IMR-90 (cell line): Measurements from ENCODE around the gene PRKCA. TPM values are rescaled to one million over a fixed set of nuclear protein-coding genes. Genes with fewer than 3 reads are reported as not detected.

Experiments
- ATAC-seq: fragments of 200-7000 bp; cut with Tn5 transposase; 2 replicates; pipeline ENCODE4 v1.9.1; 2020; ENCODE audit warnings: low read depth, mild to moderate bottlenecking, moderate library complexity
- BruUV-seq: library from RNA; stranded (reverse); fragments of 400-500 nt; replicated peaks from 2 replicates; lab custom pipeline; 2021; lab: Mats Ljungman, UMichigan
- CTCF ChIA-PET: fragments of 300-600 bp; formaldehyde crosslinking; extraction: SDS; loops from one replicate; lab custom pipeline; 2021; ENCODE audit warnings: antibody characterized with exemption; lab: Yijun Ruan, JAX
- POLR2A ChIA-PET: fragments of 300-600 bp; sonication (Branson Sonifier 250); formaldehyde crosslinking; loops from one replicate; lab custom pipeline; 2022; ENCODE audit warnings: antibody characterized with exemption; ENCODE audit not compliant: unreplicated experiment; lab: Charles Lee
- DNase-seq: peaks from one replicate; pipeline ENCODE4 v3.0.0; 2013
- H2AFZ ChIP-seq: replicated peaks from 2 replicates; pipeline ENCODE3; 2013; ENCODE audit warnings: low read length, mild to moderate bottlenecking; ENCODE audit not compliant: poor library complexity
- H2AK5ac ChIP-seq: 2 replicates; pipeline ENCODE4 v1.6.1; 2013; ENCODE audit warnings: low read depth, low read length, inconsistent platforms
- H2AK9ac ChIP-seq: replicated peaks from 2 replicates; pipeline ENCODE3; 2013; ENCODE audit warnings: mild to moderate bottlenecking, low read depth, low read length, moderate library complexity; ENCODE audit not compliant: poor library complexity
- H2BK120ac ChIP-seq: 2 replicates; pipeline ENCODE4 v1.6.1; 2013; ENCODE audit warnings: low read depth, low read length, inconsistent platforms
- H2BK15ac ChIP-seq: 3 replicates; pipeline ENCODE4 v1.6.1; 2013; ENCODE audit warnings: low read depth, low read length, inconsistent platforms
- H2BK20ac ChIP-seq: 2 replicates; pipeline ENCODE4 v1.6.1; 2013; ENCODE audit warnings: low read depth, mild to moderate bottlenecking, inconsistent platforms, low read length, moderate library complexity
- H2BK5ac ChIP-seq: 2 replicates; pipeline ENCODE4 v1.6.1; 2013; ENCODE audit warnings: mild to moderate bottlenecking, low read depth, low read length, inconsistent platforms; ENCODE audit not compliant: poor library complexity, severe bottlenecking
- H3K14ac ChIP-seq: replicated peaks from 2 replicates; pipeline ENCODE4 v1.6.1; 2013; ENCODE audit warnings: low read depth, low read length, inconsistent platforms
- H3K18ac ChIP-seq: 2 replicates; pipeline ENCODE4 v1.6.1; 2013; ENCODE audit warnings: low read depth, low read length, control low read depth
- H3K23ac ChIP-seq: 2 replicates; pipeline ENCODE4 v1.6.1; 2013; ENCODE audit warnings: low read depth, low read length, inconsistent platforms
- H3K27ac ChIP-seq: 2 replicates; pipeline ENCODE4 v1.5.1; 2013; ENCODE audit warnings: mild to moderate bottlenecking, control low read depth, low read length; ENCODE audit not compliant: insufficient read depth
- H3K27me3 ChIP-seq: 2 replicates; pipeline ENCODE4 v1.6.1; 2013; ENCODE audit warnings: low read length; ENCODE audit not compliant: control insufficient read depth, insufficient read depth
- H3K36me3 ChIP-seq: 2 replicates; pipeline ENCODE4 v1.6.1; 2013; ENCODE audit warnings: low read length, mixed read lengths; ENCODE audit not compliant: control insufficient read depth, insufficient read depth
- H3K4ac ChIP-seq: 2 replicates; pipeline ENCODE4 v1.6.1; 2013; ENCODE audit warnings: low read depth, low read length, inconsistent platforms
- H3K4me1 ChIP-seq: 2 replicates; pipeline ENCODE4 v1.6.1; 2013; ENCODE audit warnings: low read length, mixed read lengths; ENCODE audit not compliant: control insufficient read depth, insufficient read depth
- H3K4me2 ChIP-seq: 2 replicates; pipeline ENCODE4 v1.6.1; 2013; ENCODE audit warnings: low read depth, mild to moderate bottlenecking, control low read depth, low read length, moderate library complexity
- H3K4me3 ChIP-seq: 2 replicates; pipeline ENCODE4 v1.5.1; 2013; ENCODE audit warnings: low read depth, mild to moderate bottlenecking, control low read depth, low read length, moderate library complexity; ENCODE audit not compliant: insufficient read depth
- H3K56ac ChIP-seq: 2 replicates; pipeline ENCODE4 v1.6.1; 2013; ENCODE audit warnings: low read length, inconsistent platforms; ENCODE audit not compliant: insufficient read depth; ENCODE audit errors: extremely low read depth
- H3K79me1 ChIP-seq, 2 experiments: 2 replicates each; pipeline ENCODE4 v1.6.1; 2013; ENCODE audit warnings: low read length in 2 of 2, inconsistent platforms in 1 of 2, low read depth in 1 of 2
- H3K9ac ChIP-seq: 2 replicates; pipeline ENCODE4 v1.6.1; 2013; ENCODE audit warnings: low read depth, low read length, control low read depth
- H3K9me1 ChIP-seq: 2 replicates; pipeline ENCODE4 v1.6.1; 2013; ENCODE audit warnings: low read length, inconsistent platforms; ENCODE audit not compliant: insufficient read depth
- H3K9me3 ChIP-seq: 2 replicates; pipeline ENCODE4 v1.6.1; 2013; ENCODE audit warnings: low read length; ENCODE audit not compliant: control insufficient read depth, insufficient read depth
- H4K20me1 ChIP-seq: 2 replicates; pipeline ENCODE4 v1.6.1; 2013; ENCODE audit warnings: low read length, inconsistent platforms; ENCODE audit not compliant: insufficient read depth
- H4K5ac ChIP-seq: 2 replicates; pipeline ENCODE4 v1.6.1; 2013; ENCODE audit warnings: mild to moderate bottlenecking, low read depth, low read length, control low read depth
- H4K8ac ChIP-seq, 2 experiments: 2 replicates each; pipeline ENCODE4 v1.6.1; 2013; ENCODE audit warnings: low read depth in 2 of 2, low read length in 2 of 2, control low read depth in 1 of 2, inconsistent platforms in 1 of 2
- H4K91ac ChIP-seq: 2 replicates; pipeline ENCODE4 v1.6.1; 2013; ENCODE audit warnings: low read depth, low read length, inconsistent platforms; ENCODE audit not compliant: insufficient read depth
- BHLHE40 ChIP-seq: fragments of 150-350 bp; IDR thresholded peaks from 2 replicates; pipeline ENCODE4 v1.6.1; 2016; ENCODE audit warnings: mild to moderate bottlenecking, low read depth, low read length
- CEBPB ChIP-seq: IDR thresholded peaks from 2 replicates; pipeline ENCODE4 v1.6.1; 2012; ENCODE audit warnings: low read depth, low read length, improper control_type of control experiment
- CHD1 ChIP-seq: IDR thresholded peaks from 2 replicates; pipeline ENCODE4 v1.6.1; 2012; ENCODE audit warnings: low read depth, low read length, improper control_type of control experiment
- ELK1 ChIP-seq: fragments of 150-350 bp; IDR thresholded peaks from 2 replicates; pipeline ENCODE4 v1.6.1; 2016; ENCODE audit warnings: low read depth, mild to moderate bottlenecking, low read length, moderate library complexity, borderline replicate concordance
- FOS ChIP-seq: fragments of 150-350 bp; IDR thresholded peaks from 2 replicates; pipeline ENCODE4 v1.6.1; 2016; ENCODE audit warnings: low read depth, low read length
- MAFK ChIP-seq: IDR thresholded peaks from 2 replicates; pipeline ENCODE4 v1.6.1; 2012; ENCODE audit warnings: low read depth, low read length, improper control_type of control experiment
- MAZ ChIP-seq: IDR thresholded peaks from 2 replicates; pipeline ENCODE4 v1.6.1; 2012; ENCODE audit warnings: low read depth, mild to moderate bottlenecking, low read length, improper control_type of control experiment, moderate library complexity, borderline replicate concordance
- MXI1 ChIP-seq: IDR thresholded peaks from 2 replicates; pipeline ENCODE4 v1.6.1; 2012; ENCODE audit warnings: low read depth, mild to moderate bottlenecking, low read length, moderate library complexity, borderline replicate concordance
- NFE2L2 ChIP-seq: fragments of 150-350 bp; IDR thresholded peaks from 2 replicates; pipeline ENCODE4 v1.6.1; 2016; ENCODE audit warnings: low read depth, mild to moderate bottlenecking, low read length
- POLR2A ChIP-seq: IDR thresholded peaks from 2 replicates; pipeline ENCODE4 v1.6.1; 2012; ENCODE audit warnings: mild to moderate bottlenecking, low read depth, low read length
- RAD21 ChIP-seq: IDR thresholded peaks from 2 replicates; pipeline ENCODE4 v1.6.1; 2012; ENCODE audit warnings: low read length, improper control_type of control experiment
- RCOR1 ChIP-seq: IDR thresholded peaks from 2 replicates; pipeline ENCODE4 v1.6.1; 2012; ENCODE audit warnings: mild to moderate bottlenecking, low read length, improper control_type of control experiment; ENCODE audit not compliant: insufficient replicate concordance
- RFX5 ChIP-seq: IDR thresholded peaks from 2 replicates; pipeline ENCODE4 v1.8.0; 2012; ENCODE audit warnings: low read depth, mild to moderate bottlenecking, low read length, moderate library complexity
- SMC3 ChIP-seq: fragments of 150-350 bp; IDR thresholded peaks from 2 replicates; pipeline ENCODE4 v1.6.1; 2016; ENCODE audit warnings: low read depth, mild to moderate bottlenecking, antibody characterized with exemption, low read length, moderate library complexity
- USF2 ChIP-seq: fragments of 150-350 bp; IDR thresholded peaks from 2 replicates; pipeline ENCODE4 v1.6.1; 2017; ENCODE audit warnings: mild to moderate bottlenecking, antibody characterized with exemption, low read length, low read depth
- WGBS, 2 experiments: methylation state at CpG; one replicate each; pipeline versions ENCODE4 v1.1.5 to v1.1.7; 2013; ENCODE audit warnings: missing lambda C conversion rate in 2 of 2; ENCODE audit not compliant: insufficient read length in 1 of 2; ENCODE audit errors: extremely low coverage in 2 of 2; 5-methylcytosine and 5-hydroxymethylcytosine counted together
- dilution Hi-C: fragments of 300-500 bp; cut with HindIII; formaldehyde crosslinking; loops from one replicate; pipeline ENCODE4 v1.14.3; 2018; ENCODE audit warnings: low sequenced_read_pairs; ENCODE audit not compliant: unreplicated experiment
- in situ Hi-C: fragments of 300-500 bp; cut with MboI; formaldehyde crosslinking; loops from 3 replicates; pipeline ENCODE4 v1.14.3; 2019; ENCODE audit warnings: low sequenced_read_pairs, inconsistent platforms, mixed read lengths
- intact Hi-C: fragments of 100-400 bp; cut with micrococcal nuclease; formaldehyde crosslinking; loops from 2 replicates; pipeline ENCODE4 v1.10.0; 2022
- polyA plus RNA-seq, 3 experiments: library from polyadenylated mRNA; depleted of rRNA; stranded (reverse); fragments of >200 nt; gene quantifications; 2 replicates each; pipeline ENCODE4 v1.2.3, GENCODE V29; 2012; ENCODE audit warnings: low replicate concordance in 1 of 3
- total RNA-seq: library from RNA; depleted of rRNA; stranded (reverse); fragments of >200 nt; gene quantifications from 2 replicates; pipeline ENCODE4 v1.2.3, GENCODE V29; 2012
- TF ChIP-seq, protein P1 (sequence below): conservative IDR thresholded peaks from 2 replicates; pipeline ENCODE4 v1.5.1; 2012; ENCODE audit warnings: mild to moderate bottlenecking, low read depth, low read length, improper control_type of control experiment

Gene PRKCA
- total and polyA plus RNA-seq, 2 of the 4 experiments (the other 2 are of a cell fraction), result 31.0 to 46.0 TPM

- ChIA-PET CTCF (no interaction called here), POLR2A (no interaction called here)
- dilution Hi-C loops (no loop called here), intact Hi-C loops (no loop called here), in situ Hi-C loops (no loop called here)
- H2AK5ac ChIP-seq, result no peak overlapping the region
- BruUV-seq, result no TSS peak
- H3K9me3 ChIP-seq, result no peaks in the 10 kb centered on the region
- no peaks in the 10 kb centered on the region for H3K79me1 ChIP-seq
- H2AFZ ChIP-seq, result no peak overlapping the region
- no peak for DNase-seq
- H3K4ac ChIP-seq, result no peak overlapping the region
- no peak overlapping the region for H4K91ac ChIP-seq
- no peak overlapping the region for H3K27ac ChIP-seq
- no peaks in the 10 kb centered on the region for H3K4me1 ChIP-seq
- H2BK120ac ChIP-seq, result no peak overlapping the region
- H2AK9ac ChIP-seq, result no peak overlapping the region
- no peak overlapping the region for H2BK15ac ChIP-seq
- H4K8ac ChIP-seq, result no peak overlapping the region
- peaks cover 3% of the 10 kb centered on the region; the same call in 1 of the 2 replicates for H3K9me1 ChIP-seq
- H3K56ac ChIP-seq, result no peak overlapping the region
- no peak overlapping the region for H2BK5ac ChIP-seq
- no peak overlapping the region for H3K9ac ChIP-seq
- no CpG with 5 or more reads among the region's 2 CpGs for WGBS, 2 experiments
- no peak overlapping the region for H3K14ac ChIP-seq
- no peaks in the 10 kb centered on the region for H4K20me1 ChIP-seq
- H3K36me3 ChIP-seq, result peaks cover 16% of the 10 kb centered on the region; the same call in 1 of the 2 replicates
- H3K27me3 ChIP-seq, result no peaks in the 10 kb centered on the region
- no peak overlapping the region for H3K23ac ChIP-seq
- no peak for TF ChIP-seq RCOR1
- TF ChIP-seq MAFK, result no peak
- no peak for TF ChIP-seq CEBPB
- no peak for TF ChIP-seq NFE2L2
- TF ChIP-seq SMC3, result no peak
- TF ChIP-seq BHLHE40, result no peak
- TF ChIP-seq, protein P1, sequence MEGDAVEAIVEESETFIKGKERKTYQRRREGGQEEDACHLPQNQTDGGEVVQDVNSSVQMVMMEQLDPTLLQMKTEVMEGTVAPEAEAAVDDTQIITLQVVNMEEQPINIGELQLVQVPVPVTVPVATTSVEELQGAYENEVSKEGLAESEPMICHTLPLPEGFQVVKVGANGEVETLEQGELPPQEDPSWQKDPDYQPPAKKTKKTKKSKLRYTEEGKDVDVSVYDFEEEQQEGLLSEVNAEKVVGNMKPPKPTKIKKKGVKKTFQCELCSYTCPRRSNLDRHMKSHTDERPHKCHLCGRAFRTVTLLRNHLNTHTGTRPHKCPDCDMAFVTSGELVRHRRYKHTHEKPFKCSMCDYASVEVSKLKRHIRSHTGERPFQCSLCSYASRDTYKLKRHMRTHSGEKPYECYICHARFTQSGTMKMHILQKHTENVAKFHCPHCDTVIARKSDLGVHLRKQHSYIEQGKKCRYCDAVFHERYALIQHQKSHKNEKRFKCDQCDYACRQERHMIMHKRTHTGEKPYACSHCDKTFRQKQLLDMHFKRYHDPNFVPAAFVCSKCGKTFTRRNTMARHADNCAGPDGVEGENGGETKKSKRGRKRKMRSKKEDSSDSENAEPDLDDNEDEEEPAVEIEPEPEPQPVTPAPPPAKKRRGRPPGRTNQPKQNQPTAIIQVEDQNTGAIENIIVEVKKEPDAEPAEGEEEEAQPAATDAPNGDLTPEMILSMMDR, result no peak
- no peak for TF ChIP-seq CHD1
- TF ChIP-seq USF2, result no peak
- no peak for TF ChIP-seq RAD21
- no peak for TF ChIP-seq POLR2A
- TF ChIP-seq ELK1, result no peak
- TF ChIP-seq MXI1, result no peak
- TF ChIP-seq MAZ, result no peak
- no peak for TF ChIP-seq RFX5
- TF ChIP-seq FOS, result no peak
- H4K5ac ChIP-seq, result no peak overlapping the region
- H3K4me3 ChIP-seq, result no peak overlapping the region
- H3K4me2 ChIP-seq, result no peak overlapping the region
- ATAC-seq, result no peak
- no peak overlapping the region for H3K18ac ChIP-seq
- H2BK20ac ChIP-seq, result no peak overlapping the region
Observed at GRCh38 chr17:66764506-66764905, 462.1 kb downstream of the PRKCA start.
